ENCODE measurements around the gene SLC25A29.

Gene SLC25A29

GRCh38 chr14:100306101-100306997, at the start of gene SLC25A29:
Gene SLC25A29, minus strand, starts transcription at chr14:100306444. Its CDS starts 212 bp downstream, at chr14:100306232.
- no peak for TF ChIP-seq CTCF (IDR thresholded peaks at IDR 0.05; ENCODE audit: low read depth, low read length)
- H3K4me3 ChIP-seq (replicated peaks in 1 of 2; ENCODE audit: low read depth in 2 of 2, low read length in 2 of 2): peak within 1 kb of the TSS; percentile 81 to 83
- peak; percentile 72 to 88 for DNase-seq (ENCODE audit: low read depth in 2 of 2)

- TF ChIP-seq CTCF (IDR thresholded peaks at IDR 0.05; ENCODE audit: low read depth, low read length): no peak
- DNase-seq (ENCODE audit: low read depth in 2 of 2): no peak
- H3K4me3 ChIP-seq (replicated peaks in 1 of 2; ENCODE audit: low read depth in 2 of 2, low read length in 2 of 2): no peak overlapping the region
Observed at GRCh38 chr14:100350986-100351385, 44.7 kb upstream of the SLC25A29 start.

- no peak for DNase-seq (ENCODE audit: low read depth in 2 of 2)
- H3K4me3 ChIP-seq (replicated peaks in 1 of 2; ENCODE audit: low read depth in 2 of 2, low read length in 2 of 2): no peak overlapping the region
- TF ChIP-seq CTCF (IDR thresholded peaks at IDR 0.05; ENCODE audit: low read depth, low read length): no peak
Observed at GRCh38 chr14:100350276-100350926, 44.2 kb upstream of the SLC25A29 start.

- no peak overlapping the region for H3K4me3 ChIP-seq (replicated peaks in 1 of 2; ENCODE audit: low read depth in 2 of 2, low read length in 2 of 2)
- no peak for DNase-seq (ENCODE audit: low read depth in 2 of 2)
- no peak for TF ChIP-seq CTCF (IDR thresholded peaks at IDR 0.05; ENCODE audit: low read depth, low read length)
Observed at GRCh38 chr14:100348784-100349685, 42.8 kb upstream of the SLC25A29 start.

- no peak overlapping the region for H3K4me3 ChIP-seq (replicated peaks in 1 of 2; ENCODE audit: low read depth in 2 of 2, low read length in 2 of 2)
- DNase-seq (ENCODE audit: low read depth in 2 of 2): no peak
- TF ChIP-seq CTCF (IDR thresholded peaks at IDR 0.05; ENCODE audit: low read depth, low read length): no peak
Observed at GRCh38 chr14:100348253-100348729, 42.0 kb upstream of the SLC25A29 start.
